Trophoblast cell (in vitro differentiated cells and primary cell): Measurements from ENCODE around the gene KIF7.

Source experiments
- DNase-seq, 2 donors: peaks; one replicate each; pipeline ENCODE4 v3.0.0-alpha.2; 2016
- H2AFZ ChIP-seq: 2 replicates; pipeline ENCODE4 v1.6.1; 2013; ENCODE audit warnings: low read length, moderate library complexity, mild to moderate bottlenecking; ENCODE audit not compliant: insufficient read depth, poor library complexity
- H2AK5ac ChIP-seq: 2 replicates; pipeline ENCODE4 v1.6.1; 2013; ENCODE audit warnings: mild to moderate bottlenecking, low read length
- H2BK120ac ChIP-seq: 2 replicates; pipeline ENCODE4 v1.6.1; 2013; ENCODE audit warnings: low read length, mild to moderate bottlenecking, moderate library complexity; ENCODE audit not compliant: insufficient read depth, poor library complexity
- H2BK12ac ChIP-seq: 2 replicates; pipeline ENCODE4 v1.6.1; 2013; ENCODE audit warnings: mild to moderate bottlenecking, low read length, moderate library complexity
- H2BK5ac ChIP-seq: 2 replicates; pipeline ENCODE4 v1.6.1; 2013; ENCODE audit warnings: low read length, low read depth, moderate library complexity, mild to moderate bottlenecking; ENCODE audit not compliant: poor library complexity
- H3K14ac ChIP-seq: 2 replicates; pipeline ENCODE4 v1.6.1; 2013; ENCODE audit warnings: mild to moderate bottlenecking, low read length
- H3K18ac ChIP-seq: 2 replicates; pipeline ENCODE4 v1.6.1; 2013; ENCODE audit warnings: mild to moderate bottlenecking, low read length
- H3K23ac ChIP-seq: 2 replicates; pipeline ENCODE4 v1.6.1; 2013; ENCODE audit warnings: low read length
- H3K27ac ChIP-seq: 2 replicates; pipeline ENCODE4 v1.5.1; 2013; ENCODE audit warnings: low read depth, mild to moderate bottlenecking, inconsistent platforms, low read length, moderate library complexity
- H3K27me3 ChIP-seq: 2 replicates; pipeline ENCODE4 v1.6.1; 2013; ENCODE audit warnings: inconsistent platforms, mild to moderate bottlenecking, low read length, moderate library complexity; ENCODE audit not compliant: insufficient read depth
- H3K36me3 ChIP-seq, 2 experiments: 1 replicate in 1 of 2; 2 replicates in 1 of 2; pipeline ENCODE4 v1.6.1; 2013; ENCODE audit warnings: low read length in 2 of 2, mild to moderate bottlenecking in 2 of 2, moderate library complexity in 1 of 2; ENCODE audit not compliant: insufficient read depth in 2 of 2, control insufficient read depth in 1 of 2
- H3K4ac ChIP-seq: 2 replicates; pipeline ENCODE4 v1.6.1; 2013; ENCODE audit warnings: low read depth, mild to moderate bottlenecking, low read length, moderate library complexity
- H3K4me1 ChIP-seq, 2 experiments: 1 replicate in 1 of 2; 2 replicates in 1 of 2; pipeline ENCODE4 v1.6.1; 2013; ENCODE audit warnings: low read length in 2 of 2, mild to moderate bottlenecking in 2 of 2, moderate library complexity in 1 of 2; ENCODE audit not compliant: insufficient read depth in 2 of 2, control insufficient read depth in 1 of 2
- H3K4me2 ChIP-seq: 2 replicates; pipeline ENCODE4 v1.6.1; 2013; ENCODE audit warnings: inconsistent platforms, mild to moderate bottlenecking, low read length, moderate library complexity
- H3K4me3 ChIP-seq: 2 replicates; pipeline ENCODE4 v1.5.1; 2013; ENCODE audit warnings: mild to moderate bottlenecking, low read depth, low read length, inconsistent platforms
- H3K79me1 ChIP-seq: one replicate; pipeline ENCODE4 v1.6.1; 2013; ENCODE audit warnings: low read length
- H3K79me2 ChIP-seq: 2 replicates; pipeline ENCODE4 v1.6.1; 2013; ENCODE audit warnings: low read length, mild to moderate bottlenecking; ENCODE audit not compliant: control insufficient read depth, insufficient read depth, poor library complexity
- H3K9ac ChIP-seq: 2 replicates; pipeline ENCODE4 v1.6.1; 2013; ENCODE audit warnings: mild to moderate bottlenecking, low read length
- H3K9me3 ChIP-seq: 2 replicates; pipeline ENCODE4 v1.6.1; 2013; ENCODE audit warnings: low read depth, mild to moderate bottlenecking, control low read depth, inconsistent platforms, low read length; ENCODE audit not compliant: insufficient read depth
- H4K12ac ChIP-seq: 2 replicates; pipeline ENCODE4 v1.6.1; 2013; ENCODE audit warnings: low read depth, mild to moderate bottlenecking, low read length, moderate library complexity
- H4K8ac ChIP-seq: 2 replicates; pipeline ENCODE4 v1.6.1; 2013; ENCODE audit warnings: low read depth, mild to moderate bottlenecking, low read length, moderate library complexity
- H4K91ac ChIP-seq: one replicate; pipeline ENCODE4 v1.6.1; 2013; ENCODE audit warnings: low read depth, mild to moderate bottlenecking, low read length, moderate library complexity
- WGBS: extraction: QIAGEN DNeasy Blood & Tissue Kit; methylation state at CpG from one replicate; pipeline ENCODE4 v1.1.7; 2013; ENCODE audit warnings: missing lambda C conversion rate; ENCODE audit not compliant: insufficient read length, insufficient coverage; ENCODE audit errors: extremely low coverage; 5-methylcytosine and 5-hydroxymethylcytosine counted together

The KIF7 gene

GRCh38 chr15:89623165-89623564, 32.1 kb downstream of the KIF7 start:
- no peak overlapping the region for H4K8ac ChIP-seq
- H2AK5ac ChIP-seq = no peak overlapping the region
- no peak overlapping the region for H2AFZ ChIP-seq
- H3K4me2 ChIP-seq = no peak overlapping the region
- H3K9ac ChIP-seq = no peak overlapping the region
- no peak overlapping the region for H3K14ac ChIP-seq
- H3K4ac ChIP-seq = no peak overlapping the region
- DNase-seq = no peak
- H2BK120ac ChIP-seq = no peak overlapping the region
- no peaks in the 10 kb centered on the region for H3K4me1 ChIP-seq
- no peak overlapping the region for H4K91ac ChIP-seq
- H3K9me3 ChIP-seq = no peaks in the 10 kb centered on the region
- H4K12ac ChIP-seq = no peak overlapping the region
- H2BK12ac ChIP-seq = no peak overlapping the region
- no peaks in the 10 kb centered on the region for H3K27me3 ChIP-seq
- H3K79me2 ChIP-seq = no peaks in the 10 kb centered on the region
- H3K4me3 ChIP-seq = no peak overlapping the region
- no peak overlapping the region for H3K23ac ChIP-seq
- H2BK5ac ChIP-seq = no peak overlapping the region
- WGBS = no CpG with 5 or more reads among the region's 1 CpG
- peaks cover 59 to 70% of the 10 kb centered on the region in 2 experiments for H3K36me3 ChIP-seq
- H3K27ac ChIP-seq = no peak overlapping the region
- no peak overlapping the region for H3K18ac ChIP-seq
- H3K79me1 ChIP-seq = no peaks in the 10 kb centered on the region

- H3K27ac ChIP-seq = no peak overlapping the region
- no peaks in the 10 kb centered on the region for H3K79me1 ChIP-seq
- H2AK5ac ChIP-seq = no peak overlapping the region
- no peak overlapping the region for H2BK120ac ChIP-seq
- H3K4me1 ChIP-seq = no peaks in the 10 kb centered on the region
- no peak overlapping the region for H4K8ac ChIP-seq
- no peak overlapping the region for H2BK5ac ChIP-seq
- H3K36me3 ChIP-seq = peaks cover 54 to 62% of the 10 kb centered on the region in 2 experiments
- H4K91ac ChIP-seq = no peak overlapping the region
- H2AFZ ChIP-seq = no peak overlapping the region
- H3K18ac ChIP-seq = no peak overlapping the region
- H3K9ac ChIP-seq = no peak overlapping the region
- H3K4ac ChIP-seq = no peak overlapping the region
- no peak overlapping the region for H2BK12ac ChIP-seq
- no peak overlapping the region for H3K4me3 ChIP-seq
- H3K4me2 ChIP-seq = no peak overlapping the region
- H3K9me3 ChIP-seq = no peaks in the 10 kb centered on the region
- DNase-seq = no peak
- H3K14ac ChIP-seq = no peak overlapping the region
- no peak overlapping the region for H4K12ac ChIP-seq
- H3K79me2 ChIP-seq = no peaks in the 10 kb centered on the region
- H3K23ac ChIP-seq = no peak overlapping the region
- H3K27me3 ChIP-seq = no peaks in the 10 kb centered on the region
- no CpG with 5 or more reads among the region's 4 CpGs for WGBS
Measured at GRCh38 chr15:89621547-89621946, 33.7 kb downstream of the KIF7 start.

GRCh38 chr15:89616228-89616627, 39.0 kb downstream of the KIF7 start:
- peaks cover 2% of the 10 kb centered on the region for H3K9me3 ChIP-seq
- no peak overlapping the region for H4K12ac ChIP-seq
- no peak overlapping the region for H3K27ac ChIP-seq
- no peak overlapping the region for H3K4me3 ChIP-seq
- H3K4ac ChIP-seq = no peak overlapping the region
- H4K8ac ChIP-seq = no peak overlapping the region
- no peaks in the 10 kb centered on the region for H3K27me3 ChIP-seq
- H3K4me2 ChIP-seq = no peak overlapping the region
- no peak overlapping the region for H4K91ac ChIP-seq
- peak overlapping the region; percentile 53 for H3K9ac ChIP-seq
- H3K23ac ChIP-seq = no peak overlapping the region
- H2BK120ac ChIP-seq = no peak overlapping the region
- H3K79me1 ChIP-seq = no peaks in the 10 kb centered on the region
- no peak overlapping the region for H3K18ac ChIP-seq
- H3K4me1 ChIP-seq = no peaks in the 10 kb centered on the region
- no peak for DNase-seq
- H2AK5ac ChIP-seq = no peak overlapping the region
- no peak overlapping the region for H3K14ac ChIP-seq
- H3K79me2 ChIP-seq = no peaks in the 10 kb centered on the region
- no peak overlapping the region for H2BK12ac ChIP-seq
- peaks cover 25 to 38% of the 10 kb centered on the region in 2 experiments for H3K36me3 ChIP-seq
- no peak overlapping the region for H2AFZ ChIP-seq
- WGBS = no CpG with 5 or more reads among the region's 4 CpGs
- H2BK5ac ChIP-seq = no peak overlapping the region

- H3K18ac ChIP-seq = no peak overlapping the region
- no peak overlapping the region for H2BK120ac ChIP-seq
- H3K4ac ChIP-seq = no peak overlapping the region
- no peaks in the 10 kb centered on the region for H3K4me1 ChIP-seq
- no peak overlapping the region for H4K91ac ChIP-seq
- H3K79me2 ChIP-seq = no peaks in the 10 kb centered on the region
- no peak overlapping the region for H3K4me3 ChIP-seq
- no peak overlapping the region for H3K14ac ChIP-seq
- no peak overlapping the region for H2BK5ac ChIP-seq
- no peak overlapping the region for H3K23ac ChIP-seq
- no CpG with 5 or more reads among the region's 1 CpG for WGBS
- no peak for DNase-seq
- no peak overlapping the region for H2AFZ ChIP-seq
- peaks cover 20 to 34% of the 10 kb centered on the region in 2 experiments for H3K36me3 ChIP-seq
- H3K79me1 ChIP-seq = no peaks in the 10 kb centered on the region
- no peak overlapping the region for H4K8ac ChIP-seq
- no peak overlapping the region for H2BK12ac ChIP-seq
- no peak overlapping the region for H4K12ac ChIP-seq
- H3K4me2 ChIP-seq = no peak overlapping the region
- no peak overlapping the region for H2AK5ac ChIP-seq
- no peak overlapping the region for H3K27ac ChIP-seq
- H3K27me3 ChIP-seq = no peaks in the 10 kb centered on the region
- peaks cover 2% of the 10 kb centered on the region for H3K9me3 ChIP-seq
- no peak overlapping the region for H3K9ac ChIP-seq
Measured at GRCh38 chr15:89615135-89615534, 40.1 kb downstream of the KIF7 start.
